GM23338 (cell line): ENCODE data around the gene RNF6. TPM values are rescaled to one million over a fixed set of nuclear protein-coding genes. Genes with fewer than 3 reads are reported as not detected.
A peak's percentile ranks its signal among the peaks of the same experiment; 100 is the strongest.

ENCODE experiments used
- ATAC-seq: fragments of 200-7000 bp; cut with Tn5 transposase; 3 replicates; pipeline ENCODE4 v1.9.1; 2020
- DNase-seq: peaks from one replicate; pipeline ENCODE4 v3.0.0-alpha.2; 2015; ENCODE audit warnings: low spot score
- H2AFZ ChIP-seq: fragments of 200-600 bp; sonication (generic); 2 replicates; pipeline ENCODE4 v1.8.0; 2016; ENCODE audit warnings: antibody characterized with exemption, mild to moderate bottlenecking, moderate library complexity
- H3F3A ChIP-seq: fragments of 200-600 bp; sonication (generic); replicated peaks from 2 replicates; pipeline ENCODE4 v1.8.0; 2017; ENCODE audit warnings: antibody characterized with exemption, mixed run types, low read depth
- H3K27ac ChIP-seq: fragments of 200-600 bp; sonication (generic); 2 replicates; pipeline ENCODE4 v1.6.1; 2016; ENCODE audit warnings: low read depth
- H3K27me3 ChIP-seq: fragments of 200-600 bp; sonication (generic); 2 replicates; pipeline ENCODE4 v1.8.0; 2016; ENCODE audit warnings: mild to moderate bottlenecking, mixed run types, moderate library complexity; ENCODE audit not compliant: insufficient read depth
- H3K36me3 ChIP-seq: fragments of 200-600 bp; sonication (generic); 2 replicates; pipeline ENCODE4 v1.8.0; 2016; ENCODE audit warnings: mild to moderate bottlenecking; ENCODE audit not compliant: insufficient read depth
- H3K4me1 ChIP-seq: fragments of 200-600 bp; sonication (generic); 2 replicates; pipeline ENCODE4 v1.8.0; 2016; ENCODE audit warnings: mild to moderate bottlenecking, moderate library complexity; ENCODE audit not compliant: insufficient read depth
- H3K4me2 ChIP-seq: fragments of 200-600 bp; sonication (generic); 2 replicates; pipeline ENCODE4 v1.7.1; 2017; ENCODE audit warnings: mixed run types
- H3K4me3 ChIP-seq: fragments of 200-600 bp; sonication (generic); 2 replicates; pipeline ENCODE4 v1.6.1; 2016; ENCODE audit warnings: mixed run types
- H3K79me2 ChIP-seq: fragments of 200-600 bp; sonication (generic); replicated peaks from 2 replicates; pipeline ENCODE4 v1.8.0; 2017; ENCODE audit warnings: mild to moderate bottlenecking; ENCODE audit not compliant: insufficient read depth
- H3K9me2 ChIP-seq: fragments of 200-600 bp; sonication (generic); 2 replicates; pipeline ENCODE4 v1.8.0; 2017; ENCODE audit not compliant: insufficient read depth
- H4K20me1 ChIP-seq: fragments of 200-600 bp; sonication (generic); replicated peaks from 2 replicates; pipeline ENCODE4 v1.8.0; 2017; ENCODE audit warnings: mild to moderate bottlenecking; ENCODE audit not compliant: insufficient read depth
- H3K27ac Mint-ChIP-seq: 2 replicates; pipeline ENCODE4 v1.8.0; 2020; ENCODE audit warnings: inconsistent platforms, mild to moderate bottlenecking, moderate library complexity, mixed read lengths
- H3K27me3 Mint-ChIP-seq: 3 replicates; pipeline ENCODE4 v1.8.0; 2022; ENCODE audit warnings: low read depth, mild to moderate bottlenecking, moderate library complexity, mixed read lengths, inconsistent platforms; ENCODE audit not compliant: insufficient read depth, poor library complexity
- H3K36me3 Mint-ChIP-seq: 3 replicates; pipeline ENCODE4 v1.8.0; 2021; ENCODE audit warnings: low read depth, mild to moderate bottlenecking, inconsistent platforms, moderate library complexity, mixed read lengths
- H3K4me1 Mint-ChIP-seq: 3 replicates; pipeline ENCODE4 v1.8.0; 2020; ENCODE audit warnings: mild to moderate bottlenecking, inconsistent platforms, mixed read lengths
- H3K4me3 Mint-ChIP-seq: 3 replicates; pipeline ENCODE4 v1.8.0; 2021; ENCODE audit warnings: moderate library complexity, mild to moderate bottlenecking, inconsistent platforms, mixed read lengths
- H3K9me3 Mint-ChIP-seq: 3 replicates; pipeline ENCODE4 v1.8.0; 2020; ENCODE audit warnings: moderate library complexity, mild to moderate bottlenecking, inconsistent platforms, mixed read lengths
- CREB1 ChIP-seq: fragments of 250-450 bp; sonication (Bioruptor Pico); IDR thresholded peaks from 2 replicates; pipeline ENCODE4 v1.5.0; 2020; ENCODE audit warnings: low read depth, mild to moderate bottlenecking, moderate library complexity
- EZH2 ChIP-seq: fragments of 200-600 bp; sonication (generic); IDR thresholded peaks from one replicate; pipeline ENCODE4 v1.8.0; 2017; ENCODE audit warnings: antibody characterized with exemption, mild to moderate bottlenecking, low read depth; ENCODE audit not compliant: unreplicated experiment
- EZH2phosphoT487 ChIP-seq: fragments of 200-600 bp; sonication (generic); IDR thresholded peaks from one replicate; pipeline ENCODE4 v1.8.1; 2018; ENCODE audit warnings: antibody characterized with exemption; ENCODE audit not compliant: unreplicated experiment
- JUNB ChIP-seq: IDR thresholded peaks from one replicate; pipeline ENCODE4 v1.6.1; 2016; ENCODE audit warnings: antibody characterized with exemption; ENCODE audit not compliant: unreplicated experiment
- NANOG ChIP-seq: IDR thresholded peaks from 2 replicates; pipeline ENCODE4 v1.6.1; 2016; ENCODE audit warnings: antibody characterized with exemption, borderline replicate concordance
- POLR2AphosphoS5 ChIP-seq: IDR thresholded peaks from 2 replicates; pipeline ENCODE4 v1.6.1; 2016; ENCODE audit warnings: antibody characterized with exemption, low read depth
- ZNF114 ChIP-seq: fragments of 250-450 bp; sonication (Bioruptor Pico); IDR thresholded peaks from 2 replicates; pipeline ENCODE4 v1.5.0; 2020; ENCODE audit warnings: mild to moderate bottlenecking, moderate library complexity
- ZNF331 ChIP-seq: fragments of 250-450 bp; sonication (Bioruptor Pico); IDR thresholded peaks from 2 replicates; pipeline ENCODE4 v1.5.0; 2020; ENCODE audit warnings: low read depth, mild to moderate bottlenecking, moderate library complexity
- polyA plus RNA-seq: library from polyadenylated mRNA; unstranded; fragments of >200 nt; fragmentation: Nextera tagmentation; extraction: Ambion mirVana; gene quantifications from 2 replicates; pipeline ENCODE4 v1.2.1, GENCODE V29; 2016
- total RNA-seq: library from RNA; depleted of rRNA; stranded (reverse); fragments of >200 nt; shearing (Covaris generic); gene quantifications from 2 replicates; pipeline ENCODE4 v1.2.3, GENCODE V29; 2014
- TF ChIP-seq, protein P1 (sequence below): IDR thresholded peaks from 2 replicates; pipeline ENCODE4 v1.6.1; 2016; ENCODE audit warnings: antibody characterized with exemption

Gene RNF6
- total and polyA plus RNA-seq, 2 experiments from 2014 or later: 11.8 to 18.8 TPM

DNA sequence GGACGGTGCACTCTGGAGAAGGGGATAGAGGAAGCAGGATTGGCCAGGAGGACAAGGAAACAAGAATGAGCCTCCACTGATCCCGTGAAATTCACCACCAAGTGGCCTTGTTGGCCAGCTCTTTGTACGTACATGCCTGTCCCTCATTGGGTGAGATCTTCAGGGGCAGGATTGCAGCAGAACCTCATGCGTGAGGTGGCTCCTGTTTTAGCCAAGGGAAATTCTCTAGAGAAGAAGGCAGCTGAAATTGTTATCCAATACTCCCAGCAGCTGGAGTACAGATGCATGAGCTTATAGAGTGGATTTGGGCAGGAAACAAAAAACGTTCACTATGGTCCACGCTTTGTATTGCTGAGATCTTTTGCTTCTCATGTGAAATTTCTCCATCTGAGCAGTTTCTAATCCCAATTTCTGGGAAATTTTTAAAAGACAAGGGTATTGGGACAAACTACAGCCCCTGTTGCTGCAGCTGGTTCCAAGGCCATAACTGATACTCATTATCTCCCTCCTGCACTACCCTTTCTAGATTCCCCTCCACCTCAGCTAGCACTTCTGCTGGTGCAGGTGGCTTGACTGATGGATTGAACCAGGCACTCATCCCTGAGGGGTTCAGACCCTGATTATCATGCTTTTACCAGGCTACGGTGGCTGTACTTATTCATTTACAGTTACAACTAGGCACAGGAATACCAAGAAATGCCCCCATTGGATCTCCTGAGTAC, 3.9 kb upstream of the RNF6 start:
- H3K79me2 ChIP-seq: peaks cover 1% of the 10 kb centered on the region
- H3K36me3 Mint-ChIP-seq: no peaks in the 10 kb centered on the region
- H3K27me3 Mint-ChIP-seq: no peaks in the 10 kb centered on the region
- no peak for DNase-seq
- H3K4me3 ChIP-seq: no peak overlapping the region
- H3K36me3 ChIP-seq: no peaks in the 10 kb centered on the region
- no peak for TF ChIP-seq EZH2phosphoT487
- TF ChIP-seq NANOG: no peak
- no peak for TF ChIP-seq CREB1 (CRISPR knock-in tag)
- TF ChIP-seq, protein P1, sequence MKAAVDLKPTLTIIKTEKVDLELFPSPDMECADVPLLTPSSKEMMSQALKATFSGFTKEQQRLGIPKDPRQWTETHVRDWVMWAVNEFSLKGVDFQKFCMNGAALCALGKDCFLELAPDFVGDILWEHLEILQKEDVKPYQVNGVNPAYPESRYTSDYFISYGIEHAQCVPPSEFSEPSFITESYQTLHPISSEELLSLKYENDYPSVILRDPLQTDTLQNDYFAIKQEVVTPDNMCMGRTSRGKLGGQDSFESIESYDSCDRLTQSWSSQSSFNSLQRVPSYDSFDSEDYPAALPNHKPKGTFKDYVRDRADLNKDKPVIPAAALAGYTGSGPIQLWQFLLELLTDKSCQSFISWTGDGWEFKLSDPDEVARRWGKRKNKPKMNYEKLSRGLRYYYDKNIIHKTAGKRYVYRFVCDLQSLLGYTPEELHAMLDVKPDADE: no peak
- no peak for TF ChIP-seq JUNB
- no peak for TF ChIP-seq EZH2
- no peak for TF ChIP-seq POLR2AphosphoS5
- TF ChIP-seq ZNF114 (CRISPR knock-in tag): no peak
- H3K9me2 ChIP-seq: no peaks in the 10 kb centered on the region
- ATAC-seq: no peak
- no peaks in the 10 kb centered on the region for H3F3A ChIP-seq
- no peak overlapping the region for H3K4me2 ChIP-seq
- no peaks in the 10 kb centered on the region for H3K27me3 ChIP-seq
- no peak overlapping the region for H3K27ac Mint-ChIP-seq
- no peaks in the 10 kb centered on the region for H3K9me3 Mint-ChIP-seq
- peaks cover 17% of the 10 kb centered on the region for H3K4me1 Mint-ChIP-seq
- 0 out of 2 replicates have a peak, but pooled peaks cover under 1% of the 10 kb centered on the region for H3K4me1 ChIP-seq
- no peak overlapping the region for H3K27ac ChIP-seq
- 0 out of 2 replicates have a peak overlapping the region, but pooled peaks have one; percentile 43 for H2AFZ ChIP-seq
- no peaks in the 10 kb centered on the region for H4K20me1 ChIP-seq
- no peak overlapping the region for H3K4me3 Mint-ChIP-seq

- Histone ChIP-seq H3K27me3 (no peaks in the 10 kb centered on the region), H3K4me2 (peak overlapping the region; percentile 71), H3K4me3 (peak overlapping the region; percentile 71), H3K36me3 (no peaks in the 10 kb centered on the region; the same call in 1 of the 2 replicates), H4K20me1 (no peaks in the 10 kb centered on the region), H3K4me1 (0 out of 2 replicates have a peak, but pooled peaks cover 8% of the 10 kb centered on the region), H3K27ac (peak overlapping the region; percentile 96), H2AFZ (peak overlapping the region; percentile 97), H3F3A (no peaks in the 10 kb centered on the region), H3K79me2 (peaks cover 12% of the 10 kb centered on the region), H3K9me2 (no peaks in the 10 kb centered on the region)
- DNase-seq (no peak), ATAC-seq (no peak; the same call in 2 of the 3 replicates)
- H3K4me3 Mint-ChIP-seq: peak overlapping the region; percentile 96
- peaks cover 10% of the 10 kb centered on the region; the same call in 2 of the 3 replicates for H3K36me3 Mint-ChIP-seq
- H3K9me3 Mint-ChIP-seq: no peaks in the 10 kb centered on the region
- TF ChIP-seq POLR2AphosphoS5: no peak
- no peaks in the 10 kb centered on the region for H3K27me3 Mint-ChIP-seq
- H3K4me1 Mint-ChIP-seq: peaks cover 17% of the 10 kb centered on the region
- peak overlapping the region; percentile 97 for H3K27ac Mint-ChIP-seq
Measured at GRCh38 chr13:26222520-26223046, 469 bp upstream of the RNF6 start.

- peak; percentile 64 for ATAC-seq
- H3K9me3 Mint-ChIP-seq: no peaks in the 10 kb centered on the region
Measured at GRCh38 chr13:26221399-26221720, 754 bp downstream of the RNF6 start.

More at GRCh38 chr13:26221399-26221720, 754 bp downstream of the RNF6 start:
- H3K4me2 ChIP-seq: peak overlapping the region; percentile 71
- H2AFZ ChIP-seq: peak overlapping the region; percentile 53
- H3K4me3 ChIP-seq: peak overlapping the region; percentile 71
- TF ChIP-seq NANOG: no peak
- no peak for TF ChIP-seq ZNF331
- TF ChIP-seq JUNB: no peak
- H3K27me3 ChIP-seq: no peaks in the 10 kb centered on the region
- peaks cover 20% of the 10 kb centered on the region for H3K36me3 Mint-ChIP-seq
- H3K9me2 ChIP-seq: no peaks in the 10 kb centered on the region
- peak overlapping the region; percentile 96 for H3K4me3 Mint-ChIP-seq
- H3K36me3 ChIP-seq: no peaks in the 10 kb centered on the region; the same call in 1 of the 2 replicates
- H3K27ac Mint-ChIP-seq: peak overlapping the region; percentile 92
- H3K27ac ChIP-seq: no peak overlapping the region; the same call in 1 of the 2 replicates
- H3F3A ChIP-seq: no peaks in the 10 kb centered on the region
- H4K20me1 ChIP-seq: no peaks in the 10 kb centered on the region
- DNase-seq: no peak
- 0 out of 2 replicates have a peak, but pooled peaks cover 8% of the 10 kb centered on the region for H3K4me1 ChIP-seq
- H3K27me3 Mint-ChIP-seq: no peaks in the 10 kb centered on the region
- H3K79me2 ChIP-seq: peaks cover 12% of the 10 kb centered on the region
- H3K4me1 Mint-ChIP-seq: peaks cover 17% of the 10 kb centered on the region
